ENCODE results near the gene SH2D3C. TPM values are rescaled to one million over a fixed set of nuclear protein-coding genes. Genes with fewer than 3 reads are reported as not detected.

SH2D3C gene
- polyA plus RNA-seq, 1 donor from 2014 or later: 14.5 TPM

GRCh38 chr9:127762111-127762676, 16.3 kb downstream of the SH2D3C start:
- no peaks in the 10 kb centered on the region for H3K36me3 ChIP-seq (ENCODE audit: insufficient read depth, low read length)
- no peak overlapping the region for H3K4me3 ChIP-seq (ENCODE audit: low read length)
- no peak for TF ChIP-seq TAF1 (IDR thresholded peaks at IDR 0.05; ENCODE audit: low read depth)
- no peak for TF ChIP-seq RAD21 (conservative IDR thresholded peaks at IDR 0.05)
- TF ChIP-seq REST (IDR thresholded peaks at IDR 0.05; ENCODE audit: borderline replicate concordance): no peak
- TF ChIP-seq POLR2AphosphoS5 (IDR thresholded peaks at IDR 0.05): no peak
- no peak for TF ChIP-seq MXI1 (conservative IDR thresholded peaks at IDR 0.05; ENCODE audit: poor library complexity, severe bottlenecking)
- no peak for TF ChIP-seq EZH2 (IDR thresholded peaks at IDR 0.05; ENCODE audit: borderline replicate concordance, insufficient read depth, low read length, poor library complexity, severe bottlenecking)
- H4K20me1 ChIP-seq (ENCODE audit: insufficient read depth): no peaks in the 10 kb centered on the region
- no peak overlapping the region for H3K9ac ChIP-seq (ENCODE audit: low read length)
- no peaks in the 10 kb centered on the region for H3K27me3 ChIP-seq (ENCODE audit: insufficient read depth, low read depth, low read length)
- H3K27ac ChIP-seq (ENCODE audit: low read length): no peak overlapping the region
- H2AFZ ChIP-seq (ENCODE audit: low read depth, low read length): no peak overlapping the region
- no peak overlapping the region for H3K4me2 ChIP-seq (ENCODE audit: low read length)
- no peaks in the 10 kb centered on the region for H3K9me3 ChIP-seq (ENCODE audit: low read length)
- no peaks in the 10 kb centered on the region for H3F3A ChIP-seq (ENCODE audit: insufficient read depth, low read length, poor library complexity, severe bottlenecking)
- H3K79me2 ChIP-seq (replicated peaks; ENCODE audit: insufficient read depth, low read length): no peaks in the 10 kb centered on the region
- no peaks in the 10 kb centered on the region for H3K9me2 ChIP-seq (ENCODE audit: insufficient read depth, low read length)

- no peak overlapping the region for H3K27ac ChIP-seq (ENCODE audit: low read length)
- no peaks in the 10 kb centered on the region for H3K27me3 ChIP-seq (ENCODE audit: insufficient read depth, low read depth, low read length)
These were observed 16.9 kb downstream of the SH2D3C start for GRCh38 chr9:127761491-127761956.

More at GRCh38 chr9:127761491-127761956, 16.9 kb downstream of the SH2D3C start:
- H3K9me3 ChIP-seq (ENCODE audit: low read length): no peaks in the 10 kb centered on the region
- TF ChIP-seq CTCF (IDR thresholded peaks at IDR 0.05; ENCODE audit: poor library complexity, severe bottlenecking) (no peak), REST (IDR thresholded peaks at IDR 0.05; ENCODE audit: borderline replicate concordance) (no peak), TAF1 (IDR thresholded peaks at IDR 0.05; ENCODE audit: low read depth) (no peak), EZH2 (IDR thresholded peaks at IDR 0.05; ENCODE audit: borderline replicate concordance, insufficient read depth, low read length, poor library complexity, severe bottlenecking) (no peak), EP300 (conservative IDR thresholded peaks at IDR 0.05; ENCODE audit: poor library complexity, severe bottlenecking) (no peak)
- H2AFZ ChIP-seq (ENCODE audit: low read depth, low read length): no peak overlapping the region
- no peaks in the 10 kb centered on the region for H3F3A ChIP-seq (ENCODE audit: insufficient read depth, low read length, poor library complexity, severe bottlenecking)
- no peak overlapping the region for H3K9ac ChIP-seq (ENCODE audit: low read length)
- H3K4me2 ChIP-seq (ENCODE audit: low read length): no peak overlapping the region
- no peaks in the 10 kb centered on the region for H3K79me2 ChIP-seq (replicated peaks; ENCODE audit: insufficient read depth, low read length)
- H3K4me3 ChIP-seq (ENCODE audit: low read length): no peak overlapping the region
- no peaks in the 10 kb centered on the region for H3K9me2 ChIP-seq (ENCODE audit: insufficient read depth, low read length)
- no peaks in the 10 kb centered on the region for H4K20me1 ChIP-seq (ENCODE audit: insufficient read depth)
- no peaks in the 10 kb centered on the region for H3K36me3 ChIP-seq (ENCODE audit: insufficient read depth, low read length)
